K562 (cell line): Measurements from ENCODE around the gene WWC2. TPM values are rescaled to one million over a fixed set of nuclear protein-coding genes. Genes with fewer than 3 reads are reported as not detected.

ENCODE experiments used
- ATAC-seq: fragments of 200-7000 bp; cut with Tn5 transposase; 3 replicates; pipeline ENCODE4 v1.9.1; 2020; ENCODE audit warnings: moderate library complexity
- BruUV-seq: library from RNA; stranded (reverse); fragments of 400-500 nt; replicated peaks from 2 replicates; lab custom pipeline; 2021; lab: Mats Ljungman, UMichigan
- CTCF ChIA-PET: fragments of 300-600 bp; formaldehyde crosslinking; extraction: SDS; loops from one replicate; lab custom pipeline; 2021; ENCODE audit warnings: low intra/inter-chr PET ratio; lab: Yijun Ruan, JAX
- POLR2A ChIA-PET: fragments of 300-600, 350-650 bp; sonication (Branson Sonifier 250); formaldehyde crosslinking; extraction: SDS; loops from one replicate; lab custom pipeline; 2021; ENCODE audit warnings: antibody characterized with exemption, inconsistent platforms; lab: Yijun Ruan, JAX
- DNase-seq, 4 experiments: peaks; one replicate each; pipeline versions ENCODE4 v3.0.0 to v3.0.0-alpha.2; 2011 to 2018; ENCODE audit warnings: low spot score in 3 of 4, mixed read lengths in 3 of 4; ENCODE audit errors: extremely low read depth in 1 of 4
- FAIRE-seq: peaks from 2 replicates; lab custom pipeline; 2011; peaks lifted over from hg19 to GRCh38; lab: Jason Lieb, UNC
- H2AFZ ChIP-seq: 2 replicates; pipeline ENCODE4 v1.6.0; 2011; ENCODE audit warnings: low read depth, low read length, control low read depth, inconsistent platforms
- H3K27ac ChIP-seq: fragments of 200-600 bp; 3 replicates; pipeline ENCODE4 v1.8.0; 2011; ENCODE audit warnings: low read depth, mild to moderate bottlenecking, control low read depth, inconsistent platforms, low read length, moderate library complexity, mixed read lengths; ENCODE audit errors: extremely low read depth
- H3K27me3 ChIP-seq, 2 experiments: fragments of 300-600 bp in 1 of 2; 2 replicates in 1 of 2; 3 replicates in 1 of 2; pipeline versions ENCODE4 v1.6.0 to v1.8.0; 2011; ENCODE audit warnings: inconsistent platforms in 2 of 2, low read length in 2 of 2, mild to moderate bottlenecking in 1 of 2, mixed read lengths in 1 of 2, moderate library complexity in 1 of 2; ENCODE audit not compliant: control insufficient read depth in 2 of 2, insufficient read depth in 2 of 2
- H3K36me3 ChIP-seq: fragments of 300-600 bp; 3 replicates; pipeline ENCODE4 v1.8.0; 2011; ENCODE audit warnings: mild to moderate bottlenecking, low read length, inconsistent platforms; ENCODE audit not compliant: control insufficient read depth, insufficient read depth
- H3K4me1 ChIP-seq, 2 experiments: fragments of 200-600 bp in 1 of 2; replicated peaks in 1 of 2; 2 replicates in 1 of 2; 3 replicates in 1 of 2; pipeline versions ENCODE4 v1.5.1 to v1.8.0; 2011; ENCODE audit warnings: inconsistent platforms in 2 of 2, low read length in 2 of 2, mild to moderate bottlenecking in 1 of 2, mixed read lengths in 1 of 2, moderate library complexity in 1 of 2; ENCODE audit not compliant: control insufficient read depth in 2 of 2, insufficient read depth in 2 of 2
- H3K4me2 ChIP-seq: 2 replicates; pipeline ENCODE4 v1.6.1; 2011; ENCODE audit warnings: low read length, control low read depth, inconsistent platforms, mixed read lengths; ENCODE audit not compliant: insufficient read depth
- H3K4me3 ChIP-seq: fragments of 200-600 bp; sonication (generic), shearing (Covaris generic); 2 replicates; pipeline ENCODE4 v1.5.1; 2016; ENCODE audit warnings: control low read depth, inconsistent platforms
- H3K79me2 ChIP-seq: fragments of 200-600 bp; 3 replicates; pipeline ENCODE4 v1.8.0; 2011; ENCODE audit warnings: low read length, inconsistent platforms; ENCODE audit not compliant: control insufficient read depth, insufficient read depth
- H3K9ac ChIP-seq, 2 experiments: 2 replicates each; pipeline versions ENCODE4 v1.6.0 to v1.6.1; 2011; ENCODE audit warnings: low read depth in 2 of 2, low read length in 2 of 2, control low read depth in 1 of 2, inconsistent platforms in 1 of 2, mild to moderate bottlenecking in 1 of 2, mixed read lengths in 1 of 2; ENCODE audit not compliant: insufficient read depth in 1 of 2
- H3K9me1 ChIP-seq: one replicate; pipeline ENCODE4 v1.6.0; 2011; ENCODE audit warnings: inconsistent platforms, mild to moderate bottlenecking, low read length, moderate library complexity; ENCODE audit not compliant: control insufficient read depth, insufficient read depth
- H3K9me3 ChIP-seq: replicated peaks from 2 replicates; pipeline ENCODE4 v1.5.1; 2011; ENCODE audit warnings: low read depth, low read length, inconsistent platforms; ENCODE audit not compliant: control insufficient read depth, insufficient read depth
- H4K20me1 ChIP-seq: replicated peaks from 2 replicates; pipeline ENCODE4 v1.6.1; 2011; ENCODE audit warnings: low read length, inconsistent platforms, mixed read lengths; ENCODE audit not compliant: control insufficient read depth, insufficient read depth
- DIDO1 ChIP-seq: fragments of 450-650 bp; IDR thresholded peaks from 2 replicates; pipeline ENCODE4 v1.6.1; 2016; ENCODE audit warnings: low read depth, missing biosample characterization, missing genetic modification characterization
- ESRRB ChIP-seq: fragments of 250-450 bp; sonication (Bioruptor Pico); IDR thresholded peaks from 2 replicates; pipeline ENCODE4 v1.5.0; 2020; ENCODE audit warnings: mild to moderate bottlenecking, moderate library complexity, borderline replicate concordance
- JUNB ChIP-seq: fragments of 450-650 bp; formaldehyde crosslinking; conservative IDR thresholded peaks from 2 replicates; pipeline ENCODE4 v1.4.0; 2020; ENCODE audit warnings: mild to moderate bottlenecking
- LARP7 ChIP-seq: fragments of 450-650 bp; IDR thresholded peaks from 2 replicates; pipeline ENCODE4 v1.6.1; 2016
- NFATC3 ChIP-seq: fragments of 450-650 bp; IDR thresholded peaks from 2 replicates; pipeline ENCODE4 v1.6.1; 2017; ENCODE audit warnings: mild to moderate bottlenecking
- NR2F6 ChIP-seq: fragments of 450-650 bp; formaldehyde crosslinking; IDR thresholded peaks from 2 replicates; pipeline ENCODE4 v1.4.0; 2020; ENCODE audit warnings: mild to moderate bottlenecking
- ZBTB17 ChIP-seq: fragments of 450-650 bp; formaldehyde crosslinking; IDR thresholded peaks from 2 replicates; pipeline ENCODE4 v1.4.0; 2020; ENCODE audit warnings: mild to moderate bottlenecking
- ZNF263 ChIP-seq: sonication (generic); formaldehyde crosslinking; IDR thresholded peaks from 2 replicates; pipeline ENCODE4 v1.8.0; 2022; ENCODE audit warnings: mild to moderate bottlenecking, missing genetic modification reagents, borderline replicate concordance
- ZNF561 ChIP-seq: fragments of 450-650 bp; formaldehyde crosslinking; conservative IDR thresholded peaks from 2 replicates; pipeline ENCODE4 v1.4.0; 2020; ENCODE audit warnings: mild to moderate bottlenecking, moderate library complexity
- WGBS: fragments of 100-300 bp; shearing (Covaris generic); methylation state at CpG from one replicate; pipeline ENCODE4 v1.1.6; 2016; ENCODE audit warnings: low coverage, mixed read lengths; ENCODE audit not compliant: insufficient coverage; ENCODE audit errors: missing lambda C conversion rate; 5-methylcytosine and 5-hydroxymethylcytosine counted together
- in situ Hi-C: fragments of 300-500 bp; cut with MboI; formaldehyde crosslinking; loops from 4 replicates; pipeline ENCODE4 v1.15.0; 2018; ENCODE audit warnings: inconsistent platforms, mixed read lengths
- intact Hi-C: fragments of 100-400 bp; cut with micrococcal nuclease; formaldehyde crosslinking; loops from 2 replicates; pipeline ENCODE4 v1.14.2; 2022
- polyA plus RNA-seq, 8 experiments: library from polyadenylated mRNA; depleted of rRNA in 4 of 8; stranded (reverse) in 5 of 8; unstranded in 3 of 8; fragments of >200 nt; fragmentation: Nextera tagmentation in 2 of 8; fragmentation: Illumina TruSeq in 1 of 8; extraction: Ambion mirVana in 2 of 8; extraction: Trizol in 1 of 8; gene quantifications; 2 replicates each; pipeline versions ENCODE4 v1.2.1 to v1.2.3, GENCODE V29; 2011 to 2014; ENCODE audit warnings: inconsistent platforms in 1 of 8, missing spikeins in 1 of 8
- total RNA-seq, 7 experiments: library from RNA; depleted of rRNA in 6 of 7; stranded (reverse); fragments of >200 nt in 6 of 7; fragmentation: Illumina TruSeq in 2 of 7; extraction: Trizol in 2 of 7; gene quantifications; 2 replicates each; pipeline versions ENCODE4 v1.2.1 to v1.2.3, GENCODE V29; 2011 to 2021; ENCODE audit warnings: low replicate concordance in 1 of 7
- TF ChIP-seq, protein P1 (sequence below), 2 experiments: fragments of 450-650 bp in 1 of 2; sonication (generic) in 1 of 2; formaldehyde crosslinking in 1 of 2; IDR thresholded peaks in 1 of 2; conservative IDR thresholded peaks in 1 of 2; 2 replicates each; pipeline versions ENCODE4 v1.6.1 to v1.8.1; 2016 to 2023; ENCODE audit warnings: mild to moderate bottlenecking in 2 of 2, moderate library complexity in 2 of 2, inconsistent platforms in 1 of 2, missing genetic modification reagents in 1 of 2

Gene WWC2
- total and polyA plus RNA-seq, 9 of the 15 experiments (the other 6 are each of a cell fraction or from before 2014, with no cell fraction given): 3.7 to 39.4 (median 19.6) TPM

- H3K4me1 ChIP-seq: no peaks in the 10 kb centered on the region
- no peak overlapping the region for H3K4me3 ChIP-seq
- in situ Hi-C loops: no loop called here
- no peak overlapping the region for H3K27ac ChIP-seq
- no peaks in the 10 kb centered on the region for H3K9me1 ChIP-seq
- FAIRE-seq: no peak
- no peak overlapping the region for H3K4me2 ChIP-seq
- H3K9me3 ChIP-seq: peaks cover 3% of the 10 kb centered on the region; the same call in 1 of the 2 replicates
- ATAC-seq: no peak
- DNase-seq: no peak
- ChIA-PET POLR2A (interaction anchor here (0.9 kb wide), 1 partner anchor 17 kb away, joined by 3 read pairs; no protein-coding TSS in a partner anchor), CTCF (no interaction called here)
- no TSS peak for BruUV-seq
- H3K9ac ChIP-seq: no peak overlapping the region
- TF ChIP-seq, protein P1, sequence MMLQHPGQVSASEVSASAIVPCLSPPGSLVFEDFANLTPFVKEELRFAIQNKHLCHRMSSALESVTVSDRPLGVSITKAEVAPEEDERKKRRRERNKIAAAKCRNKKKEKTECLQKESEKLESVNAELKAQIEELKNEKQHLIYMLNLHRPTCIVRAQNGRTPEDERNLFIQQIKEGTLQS (IDR thresholded peaks at IDR 0.05): no peak
- TF ChIP-seq, protein P1 (CRISPR knock-in tag; conservative IDR thresholded peaks at IDR 0.05): no peak
- TF ChIP-seq ESRRB (CRISPR knock-in tag) (no peak), ZBTB17 (no peak), ZNF263 (no peak), LARP7 (no peak), NFATC3 (no peak), ZNF561 (no peak), NR2F6 (CRISPR knock-in tag) (no peak), JUNB (no peak), DIDO1 (tag) (no peak)
- H3K79me2 ChIP-seq: no peaks in the 10 kb centered on the region
- H3K27me3 ChIP-seq: no peaks in the 10 kb centered on the region
- 63% methylated on average over 5 of the region's 5 CpGs for WGBS
- no peak overlapping the region for H2AFZ ChIP-seq
- H3K36me3 ChIP-seq: no peaks in the 10 kb centered on the region
- no peaks in the 10 kb centered on the region for H4K20me1 ChIP-seq
- intact Hi-C loops: no loop called here
These were observed 222.5 kb downstream of the WWC2 start for GRCh38 chr4:183321516-183321915.
